ENCODE data around the gene NAV2.

Gene NAV2

GRCh38 chr11:20032127-20032526, 319.5 kb downstream of the NAV2 start:
- ATAC-seq = no peak
- H3K27ac Mint-ChIP-seq = no peak overlapping the region
- H3K4me1 Mint-ChIP-seq = no peaks in the 10 kb centered on the region
- H3K36me3 Mint-ChIP-seq = no peaks in the 10 kb centered on the region
- no peak for DNase-seq (ENCODE audit: low spot score in 2 of 2)
- H3K9me3 Mint-ChIP-seq = no peaks in the 10 kb centered on the region
- no peak overlapping the region for H3K4me3 Mint-ChIP-seq

GRCh38 chr11:20032577-20033260, 320.1 kb downstream of the NAV2 start:
- Mint-ChIP-seq H3K9me3 (no peaks in the 10 kb centered on the region), H3K4me3 (no peak overlapping the region)

GRCh38 chr11:20033806-20034205, 321.2 kb downstream of the NAV2 start:
- ATAC-seq (no peak), DNase-seq (ENCODE audit: low spot score in 2 of 2) (no peak)
- no peaks in the 10 kb centered on the region for H3K36me3 Mint-ChIP-seq
- no peak overlapping the region for H3K4me3 Mint-ChIP-seq
- no peak overlapping the region for H3K27ac Mint-ChIP-seq
- H3K9me3 Mint-ChIP-seq = no peaks in the 10 kb centered on the region
- H3K4me1 Mint-ChIP-seq = no peaks in the 10 kb centered on the region

More at GRCh38 chr11:20032577-20033260, 320.1 kb downstream of the NAV2 start:
- H3K4me1 Mint-ChIP-seq = no peaks in the 10 kb centered on the region
- H3K27ac Mint-ChIP-seq = no peak overlapping the region
- DNase-seq (ENCODE audit: low spot score in 2 of 2) (no peak), ATAC-seq (no peak)
- H3K36me3 Mint-ChIP-seq = no peaks in the 10 kb centered on the region

GRCh38 chr11:20034941-20035340, 322.3 kb downstream of the NAV2 start:
- Mint-ChIP-seq H3K36me3 (no peaks in the 10 kb centered on the region), H3K4me3 (no peak overlapping the region), H3K4me1 (no peaks in the 10 kb centered on the region), H3K27ac (no peak overlapping the region), H3K9me3 (no peaks in the 10 kb centered on the region)
- no peak for ATAC-seq
- DNase-seq (ENCODE audit: low spot score in 2 of 2) = no peak

- ATAC-seq (no peak), DNase-seq (ENCODE audit: low spot score in 2 of 2) (no peak)
- no peaks in the 10 kb centered on the region for H3K36me3 Mint-ChIP-seq
- no peaks in the 10 kb centered on the region for H3K9me3 Mint-ChIP-seq
- H3K27ac Mint-ChIP-seq = no peak overlapping the region
- no peak overlapping the region for H3K4me3 Mint-ChIP-seq
- no peaks in the 10 kb centered on the region for H3K4me1 Mint-ChIP-seq
Measured at GRCh38 chr11:20035375-20035700, 322.7 kb downstream of the NAV2 start.

- DNase-seq (ENCODE audit: low spot score in 2 of 2) = no peak
- no peaks in the 10 kb centered on the region for H3K36me3 Mint-ChIP-seq
Measured at GRCh38 chr11:20035701-20036601, 323.3 kb downstream of the NAV2 start.

GRCh38 chr11:20036626-20037335, 324.1 kb downstream of the NAV2 start:
- DNase-seq (ENCODE audit: low spot score in 2 of 2) = no peak
- Mint-ChIP-seq H3K9me3 (no peaks in the 10 kb centered on the region), H3K36me3 (no peaks in the 10 kb centered on the region), H3K4me1 (no peaks in the 10 kb centered on the region), H3K27ac (no peak overlapping the region), H3K4me3 (no peak overlapping the region)
- ATAC-seq = no peak

More at GRCh38 chr11:20035701-20036601, 323.3 kb downstream of the NAV2 start:
- no peak overlapping the region for H3K27ac Mint-ChIP-seq
- H3K9me3 Mint-ChIP-seq = no peaks in the 10 kb centered on the region
- ATAC-seq = no peak
- H3K4me3 Mint-ChIP-seq = no peak overlapping the region
- no peaks in the 10 kb centered on the region for H3K4me1 Mint-ChIP-seq

GRCh38 chr11:20037396-20038153, 324.9 kb downstream of the NAV2 start:
- ATAC-seq = peak; percentile 71
- DNase-seq (ENCODE audit: low spot score in 2 of 2) = no peak
- no peaks in the 10 kb centered on the region for H3K9me3 Mint-ChIP-seq
- H3K27ac Mint-ChIP-seq = no peak overlapping the region
- H3K4me1 Mint-ChIP-seq = no peaks in the 10 kb centered on the region
- no peak overlapping the region for H3K4me3 Mint-ChIP-seq
- no peaks in the 10 kb centered on the region for H3K36me3 Mint-ChIP-seq

GRCh38 chr11:20038412-20038811, 325.8 kb downstream of the NAV2 start:
- ATAC-seq = no peak
- no peak for DNase-seq (ENCODE audit: low spot score in 2 of 2)
- H3K4me3 Mint-ChIP-seq = no peak overlapping the region
- H3K27ac Mint-ChIP-seq = no peak overlapping the region
- H3K4me1 Mint-ChIP-seq = no peaks in the 10 kb centered on the region
- no peaks in the 10 kb centered on the region for H3K9me3 Mint-ChIP-seq
- no peaks in the 10 kb centered on the region for H3K36me3 Mint-ChIP-seq

- Mint-ChIP-seq H3K9me3 (no peaks in the 10 kb centered on the region), H3K4me1 (no peaks in the 10 kb centered on the region), H3K4me3 (no peak overlapping the region), H3K36me3 (no peaks in the 10 kb centered on the region), H3K27ac (no peak overlapping the region)
- ATAC-seq = no peak
- DNase-seq (ENCODE audit: low spot score in 2 of 2) = no peak
Measured at GRCh38 chr11:20038972-20039371, 326.3 kb downstream of the NAV2 start.

GRCh38 chr11:20041499-20041898, 328.9 kb downstream of the NAV2 start:
- Mint-ChIP-seq H3K9me3 (no peaks in the 10 kb centered on the region), H3K4me1 (no peaks in the 10 kb centered on the region), H3K27ac (no peak overlapping the region), H3K36me3 (no peaks in the 10 kb centered on the region), H3K4me3 (no peak overlapping the region)
- DNase-seq (ENCODE audit: low spot score in 2 of 2) = no peak
- no peak for ATAC-seq

- H3K4me1 Mint-ChIP-seq = no peaks in the 10 kb centered on the region
- H3K27ac Mint-ChIP-seq = no peak overlapping the region
- DNase-seq (ENCODE audit: low spot score in 2 of 2) (no peak), ATAC-seq (peak; percentile 44)
- no peak overlapping the region for H3K4me3 Mint-ChIP-seq
- H3K36me3 Mint-ChIP-seq = no peaks in the 10 kb centered on the region
- no peaks in the 10 kb centered on the region for H3K9me3 Mint-ChIP-seq
Measured at GRCh38 chr11:20042045-20042639, 329.5 kb downstream of the NAV2 start.

- H3K4me1 Mint-ChIP-seq = no peaks in the 10 kb centered on the region
- ATAC-seq (no peak), DNase-seq (ENCODE audit: low spot score in 2 of 2) (no peak)
- H3K27ac Mint-ChIP-seq = no peak overlapping the region
- H3K4me3 Mint-ChIP-seq = no peak overlapping the region
- H3K9me3 Mint-ChIP-seq = no peaks in the 10 kb centered on the region
- H3K36me3 Mint-ChIP-seq = no peaks in the 10 kb centered on the region
Measured at GRCh38 chr11:20042811-20043341, 330.2 kb downstream of the NAV2 start.

GRCh38 chr11:20043992-20044391, 331.4 kb downstream of the NAV2 start:
- Mint-ChIP-seq H3K27ac (no peak overlapping the region), H3K4me1 (no peaks in the 10 kb centered on the region), H3K36me3 (no peaks in the 10 kb centered on the region), H3K9me3 (no peaks in the 10 kb centered on the region), H3K4me3 (no peak overlapping the region)
- no peak for ATAC-seq
- no peak for DNase-seq (ENCODE audit: low spot score in 2 of 2)
